Putamen (tissue), 1 donor: ENCODE data around the gene PRKCA.
"Not testable (repeated sequence)": the region's sequence is repeated elsewhere in the genome, so short reads cannot be mapped to it uniquely, and the experiment has no call there.

Source experiments
- DNase-seq: peaks from one replicate; pipeline ENCODE4 v3.0.0-alpha.2; 2016; ENCODE audit warnings: low spot score

Gene PRKCA

GRCh38 chr17:66290101-66290722 lies 12.2 kb upstream of the PRKCA start:
- DNase-seq = no peak

- no peak for DNase-seq
Observed at GRCh38 chr17:66292353-66292752, 10.1 kb upstream of the PRKCA start.

- DNase-seq = no peak
Observed at GRCh38 chr17:66296289-66296725, 6.1 kb upstream of the PRKCA start.

- not testable (repeated sequence) for DNase-seq
Observed at GRCh38 chr17:66297443-66297842, 5.0 kb upstream of the PRKCA start.

GRCh38 chr17:66299711-66300110 lies 2.7 kb upstream of the PRKCA start:
- DNase-seq = no peak

GRCh38 chr17:66300956-66301355 lies 1.5 kb upstream of the PRKCA start:
- no peak for DNase-seq

GRCh38 chr17:66301367-66301863 lies 998 bp upstream of the PRKCA start:
- DNase-seq = no peak

GRCh38 chr17:66302761-66303626 lies 581 bp downstream of the PRKCA start:
- peak; percentile 38 for DNase-seq

- no peak for DNase-seq
Observed at GRCh38 chr17:66304304-66305174, 2.1 kb downstream of the PRKCA start.

GRCh38 chr17:66306446-66306845 lies 4.0 kb downstream of the PRKCA start:
- DNase-seq = no peak

GRCh38 chr17:66307257-66307656 lies 4.8 kb downstream of the PRKCA start:
- DNase-seq = no peak

- no peak for DNase-seq
Observed at GRCh38 chr17:66308856-66309255, 6.4 kb downstream of the PRKCA start.

GRCh38 chr17:66309793-66310192 lies 7.4 kb downstream of the PRKCA start:
- DNase-seq = no peak

- DNase-seq = no peak
Observed at GRCh38 chr17:66310528-66311148, 8.2 kb downstream of the PRKCA start.

- DNase-seq = no peak
Observed at GRCh38 chr17:66312912-66313311, 10.5 kb downstream of the PRKCA start.

GRCh38 chr17:66313325-66313724 lies 10.9 kb downstream of the PRKCA start:
- DNase-seq = no peak

GRCh38 chr17:66313995-66314659 lies 11.7 kb downstream of the PRKCA start:
- no peak for DNase-seq

- DNase-seq = no peak
Observed at GRCh38 chr17:66317629-66318028, 15.2 kb downstream of the PRKCA start.

GRCh38 chr17:66319226-66319625 lies 16.8 kb downstream of the PRKCA start:
- DNase-seq = no peak

- no peak for DNase-seq
Observed at GRCh38 chr17:66322764-66323163, 20.4 kb downstream of the PRKCA start.

- not testable (repeated sequence) for DNase-seq
Observed at GRCh38 chr17:66324381-66325004, 22.1 kb downstream of the PRKCA start.
